Measurements from ENCODE around the gene SERPINC1. TPM values are rescaled to one million over a fixed set of nuclear protein-coding genes. Genes with fewer than 3 reads are reported as not detected.
"Not testable (repeated sequence)": the region's sequence is repeated elsewhere in the genome, so short reads cannot be mapped to it uniquely, and the experiment has no call there.

Gene SERPINC1
- total RNA-seq, 1 donor from 2014 or later: 3.7 TPM

- H3K36me3 ChIP-seq: peaks cover 35 to 60% of the 10 kb centered on the region in 2 donors
- no peak for DNase-seq (ENCODE audit: low spot score in 2 of 2)
- peak overlapping the region in 1 of 2 donors; percentile 85 for H3K4me3 ChIP-seq
Measured at GRCh38 chr1:173865468-173866164, 51.5 kb downstream of the SERPINC1 start.

DNA sequence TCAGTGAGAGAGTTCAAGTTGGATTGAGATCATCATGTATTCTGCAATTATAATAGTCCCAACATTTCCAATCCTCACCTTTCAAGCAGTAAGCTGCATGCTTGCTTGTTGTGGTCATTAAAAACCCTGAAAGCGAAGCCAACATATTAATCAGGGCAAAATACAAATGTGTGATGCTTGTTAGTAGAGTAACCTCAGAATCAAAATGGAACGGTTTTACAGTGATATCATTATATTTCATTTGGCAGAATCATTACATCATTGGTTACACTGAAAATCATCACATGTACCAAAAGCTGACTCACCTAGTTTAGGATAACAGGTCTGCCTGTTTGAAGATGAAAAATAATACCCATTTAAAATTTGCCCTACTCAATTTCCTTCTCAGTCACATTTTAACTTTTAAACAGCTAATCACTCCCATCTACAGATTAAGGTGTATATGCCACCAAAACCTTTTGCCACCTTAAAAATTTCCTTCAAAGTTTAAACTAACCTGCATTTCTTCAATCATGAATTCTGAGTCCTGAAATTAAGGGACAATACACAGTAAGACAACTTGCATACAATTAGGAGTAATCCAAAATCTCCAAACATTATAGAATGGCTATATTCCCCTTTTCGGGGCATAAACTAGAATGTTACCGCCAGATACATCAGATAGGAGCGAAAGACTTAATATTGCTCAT, 52.8 kb downstream of the SERPINC1 start:
- TF ChIP-seq CTCF (IDR thresholded peaks at IDR 0.05): no peak
- Histone ChIP-seq H3K27ac (no peak overlapping the region), H3K27me3 (no peaks in the 10 kb centered on the region), H3K9me3 (no peaks in the 10 kb centered on the region), H3K4me1 (peaks cover 0 to 10% of the 10 kb centered on the region in 2 donors), H3K4me3 (no peak overlapping the region), H3K36me3 (peaks cover 39 to 63% of the 10 kb centered on the region in 2 donors)
- intact Hi-C loops (cut with DNase I): loop anchor here (10.0 kb wide), 1 partner anchor 1160 kb away; the partner anchor contains the start of gene MRPS14
- no peak for DNase-seq (ENCODE audit: low spot score in 2 of 2)

More at GRCh38 chr1:173865468-173866164, 51.5 kb downstream of the SERPINC1 start:
- intact Hi-C loops (cut with DNase I): loop anchor here (2.0 to 10.0 kb wide), 4 partner anchors 293 to 1333 kb away; partner anchors contain the start of genes KIAA0040, MRPS14, RABGAP1L and SUCO
- H3K27me3 ChIP-seq: no peaks in the 10 kb centered on the region
- H3K9me3 ChIP-seq: no peaks in the 10 kb centered on the region
- H3K27ac ChIP-seq: no peak overlapping the region
- no peak for TF ChIP-seq CTCF (IDR thresholded peaks at IDR 0.05)
- H3K4me1 ChIP-seq: peaks cover 4 to 10% of the 10 kb centered on the region in 2 donors

DNA sequence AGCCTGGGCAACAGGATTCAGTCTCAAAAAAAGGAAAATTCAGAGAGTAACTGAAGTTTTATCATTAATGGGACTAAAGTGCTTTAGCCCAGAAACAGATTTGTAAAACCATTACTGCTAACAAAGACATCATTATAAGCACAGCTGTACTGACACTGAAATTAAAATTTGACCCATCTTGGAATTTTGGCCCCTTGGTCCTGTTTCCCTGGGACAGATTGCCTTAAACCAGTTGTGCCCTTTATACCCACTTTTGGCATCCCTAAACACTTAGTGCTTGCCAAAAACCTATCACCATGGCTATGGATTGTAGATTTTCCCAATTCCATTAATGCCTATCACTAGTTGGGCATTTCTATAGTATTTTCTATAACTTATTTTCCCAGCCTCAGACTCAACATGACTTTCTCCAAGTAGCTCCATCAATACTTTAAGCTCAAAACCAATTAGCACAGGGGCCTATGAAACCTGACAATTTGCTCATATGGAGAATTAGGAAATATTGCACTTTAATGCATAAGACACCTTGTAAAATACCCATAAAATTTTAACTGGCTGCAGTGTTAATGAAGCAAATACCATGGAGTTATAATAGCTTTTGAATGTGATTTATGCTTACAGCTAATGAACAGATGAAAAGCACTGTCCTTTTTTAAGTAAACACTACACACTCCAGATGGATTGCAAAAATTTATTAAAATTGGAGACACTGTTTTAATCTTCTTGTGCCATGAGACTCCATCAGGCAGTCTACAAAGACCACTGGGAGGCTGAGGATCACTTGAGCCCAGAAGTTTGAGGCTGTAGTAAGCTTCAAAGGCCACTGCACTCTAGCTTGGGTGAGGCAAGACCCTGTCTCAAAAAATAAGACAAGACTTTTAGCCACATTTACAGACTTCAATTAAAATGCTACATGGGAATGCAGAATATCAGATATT, 53.6 kb downstream of the SERPINC1 start:
- H3K36me3 ChIP-seq: peaks cover 42 to 69% of the 10 kb centered on the region in 2 donors
- no peak overlapping the region for H3K4me3 ChIP-seq
- H3K27ac ChIP-seq: no peak overlapping the region
- no peak for TF ChIP-seq CTCF (IDR thresholded peaks at IDR 0.05)
- intact Hi-C loops (cut with DNase I): loop anchor here (10.0 kb wide), 1 partner anchor 1161 kb away; the partner anchor contains the start of gene MRPS14
- H3K4me1 ChIP-seq: peaks cover 0 to 10% of the 10 kb centered on the region in 2 donors
- no peaks in the 10 kb centered on the region for H3K27me3 ChIP-seq
- H3K9me3 ChIP-seq: no peaks in the 10 kb centered on the region
- DNase-seq (ENCODE audit: low spot score in 2 of 2): no peak

DNA sequence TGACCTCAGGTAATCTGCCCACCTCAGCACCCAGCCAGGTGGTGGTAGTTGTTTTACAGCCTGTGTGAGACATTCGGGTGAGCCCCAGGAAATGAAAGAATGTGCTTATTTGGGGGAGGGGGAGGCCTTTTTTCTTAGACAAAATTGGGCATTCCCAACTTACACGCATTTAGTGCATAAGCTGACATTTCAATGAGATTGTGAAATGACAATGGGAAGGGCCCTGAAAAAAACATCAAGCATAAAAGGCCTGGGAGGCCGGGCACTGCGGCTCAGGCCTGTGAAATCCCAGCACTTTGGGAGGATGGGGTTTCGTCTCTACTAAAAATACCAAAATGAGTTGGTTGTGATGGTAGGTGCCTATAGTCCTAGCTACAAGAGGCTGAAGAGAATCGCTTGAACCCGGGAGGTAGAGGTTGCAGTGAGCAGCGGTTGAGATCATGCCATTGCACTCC, 54.3 kb downstream of the SERPINC1 start:
- Histone ChIP-seq H3K36me3 (peaks cover 42 to 76% of the 10 kb centered on the region in 2 donors), H3K27me3 (no peaks in the 10 kb centered on the region)

DNA sequence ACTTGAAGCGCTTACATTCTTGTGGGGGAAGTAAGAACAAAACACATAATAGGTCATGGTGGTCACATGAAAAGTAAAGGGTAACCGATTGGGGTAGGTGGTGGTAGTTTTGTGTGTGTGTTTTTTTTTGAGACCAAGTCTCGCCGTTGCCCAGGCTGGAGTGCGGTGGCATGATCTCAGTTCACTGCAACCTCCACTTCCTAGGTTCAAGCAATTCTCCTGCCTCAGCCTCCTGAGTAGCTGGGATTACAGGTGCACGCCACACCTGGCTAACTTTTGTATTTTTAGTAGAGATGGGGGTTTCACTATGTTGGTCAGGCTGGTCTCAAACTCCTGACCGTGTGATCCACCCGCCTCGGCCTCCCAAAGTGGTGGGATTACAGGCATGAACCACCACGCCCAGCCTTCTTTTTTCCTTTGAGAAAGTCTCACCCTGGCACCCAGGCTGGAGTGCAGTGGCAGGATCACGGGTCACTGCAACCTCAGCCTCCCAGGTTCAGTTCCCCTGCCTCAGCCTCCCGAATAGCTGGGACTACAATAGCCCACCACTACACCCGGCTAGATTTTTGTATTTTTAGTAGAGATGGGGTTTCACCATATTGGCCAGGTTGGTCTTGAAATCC, 54.9 kb downstream of the SERPINC1 start:
- H3K4me3 ChIP-seq; H3K27me3 ChIP-seq; H3K27ac ChIP-seq; H3K4me1 ChIP-seq; H3K9me3 ChIP-seq; DNase-seq (ENCODE audit: low spot score in 2 of 2): not testable (repeated sequence)
- H3K36me3 ChIP-seq: peaks cover 42 to 82% of the 10 kb centered on the region in 2 donors
- intact Hi-C loops (cut with DNase I): loop anchor here (10.0 kb wide), 1 partner anchor 1163 kb away; the partner anchor contains the start of gene MRPS14

More for the DNA sequence above, 54.3 kb downstream of the SERPINC1 start:
- intact Hi-C loops (cut with DNase I): loop anchor here (10.0 kb wide), 1 partner anchor 1162 kb away; the partner anchor contains the start of gene MRPS14
- DNase-seq (ENCODE audit: low spot score in 2 of 2): no peak
- no peak for TF ChIP-seq CTCF (IDR thresholded peaks at IDR 0.05)
- no peak overlapping the region for H3K27ac ChIP-seq
- H3K4me3 ChIP-seq: no peak overlapping the region
- peaks cover 0 to 10% of the 10 kb centered on the region in 2 donors for H3K4me1 ChIP-seq
- no peaks in the 10 kb centered on the region for H3K9me3 ChIP-seq
